NCI-H2196 treated with DMSO at 0.1 percent for 48 hours (cell line): ENCODE results near the gene AGAP3.

Experiments
- DNase-seq: peaks from one replicate; lab custom pipeline; 2025; ENCODE audit not compliant: unreplicated experiment; lab: John Stamatoyannopoulos, UW

AGAP3 gene

GRCh38 chr7:151179287-151179860, 93.1 kb downstream of the AGAP3 start:
- DNase-seq, result no peak

GRCh38 chr7:151179946-151180345, 93.7 kb downstream of the AGAP3 start:
- no peak for DNase-seq

GRCh38 chr7:151181011-151181431, 94.7 kb downstream of the AGAP3 start:
- no peak for DNase-seq

GRCh38 chr7:151185762-151186639, 99.7 kb downstream of the AGAP3 start:
- DNase-seq, result no peak

- DNase-seq, result no peak
Observed at GRCh38 chr7:151186640-151187408, 100.5 kb downstream of the AGAP3 start, which contains the start of gene ASB10. Gene ASB10 (minus strand): TSS chr7:151187250. CDS start chr7:151187130, 120 bp downstream.

GRCh38 chr7:151187409-151188251, 101.4 kb downstream of the AGAP3 start:
- no peak for DNase-seq

- DNase-seq, result no peak
Observed at GRCh38 chr7:151188252-151188542, 101.9 kb downstream of the AGAP3 start.

GRCh38 chr7:151189038-151189437, 102.8 kb downstream of the AGAP3 start:
- no peak for DNase-seq

GRCh38 chr7:151191544-151191943, 105.3 kb downstream of the AGAP3 start:
- DNase-seq, result no peak

- no peak for DNase-seq
Observed at GRCh38 chr7:151192002-151192539, 105.8 kb downstream of the AGAP3 start.

GRCh38 chr7:151193203-151193978, 107.1 kb downstream of the AGAP3 start:
- DNase-seq, result no peak
